Measurements from ENCODE around the gene LILRA1. TPM values are rescaled to one million over a fixed set of nuclear protein-coding genes. Genes with fewer than 3 reads are reported as not detected.
A peak's percentile ranks its signal among the peaks of the same experiment; 100 is the strongest.
"Not testable (repeated sequence)": the region's sequence is repeated elsewhere in the genome, so short reads cannot be mapped to it uniquely, and the experiment has no call there.

LILRA1 gene
- total RNA-seq, 2 experiments from 2014 or later = not detected

DNA sequence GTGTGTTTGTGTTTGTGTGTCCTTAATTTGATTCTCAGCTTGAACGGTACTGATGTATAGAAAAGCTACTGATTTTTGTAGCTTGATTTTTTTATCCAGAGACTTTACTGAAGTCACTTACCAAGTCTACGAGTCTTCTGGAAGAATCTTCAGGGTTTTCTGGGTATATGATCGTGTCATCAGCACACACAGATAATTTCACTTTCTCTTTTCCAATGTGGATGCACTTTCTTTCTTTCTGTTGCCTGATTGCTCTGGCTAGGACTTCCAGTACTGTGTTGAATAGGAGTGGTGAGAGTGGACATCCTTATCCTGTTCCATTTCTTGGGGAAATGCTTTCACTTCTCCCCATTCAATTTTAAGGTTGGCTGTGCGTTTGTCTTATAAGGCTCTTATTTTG, 29.0 kb downstream of the LILRA1 start:
- DNase-seq (no peak), ATAC-seq (ENCODE audit: low read depth) (no peak)
- Mint-ChIP-seq H3K4me3 (no peak overlapping the region), H3K9me3 (no peaks in the 10 kb centered on the region), H3K36me3 (no peaks in the 10 kb centered on the region), H3K27me3 (peaks cover 33% of the 10 kb centered on the region), H3K4me1 (no peaks in the 10 kb centered on the region), H3K27ac (no peak overlapping the region)
- POLR2A ChIA-PET = no interaction called here

DNA sequence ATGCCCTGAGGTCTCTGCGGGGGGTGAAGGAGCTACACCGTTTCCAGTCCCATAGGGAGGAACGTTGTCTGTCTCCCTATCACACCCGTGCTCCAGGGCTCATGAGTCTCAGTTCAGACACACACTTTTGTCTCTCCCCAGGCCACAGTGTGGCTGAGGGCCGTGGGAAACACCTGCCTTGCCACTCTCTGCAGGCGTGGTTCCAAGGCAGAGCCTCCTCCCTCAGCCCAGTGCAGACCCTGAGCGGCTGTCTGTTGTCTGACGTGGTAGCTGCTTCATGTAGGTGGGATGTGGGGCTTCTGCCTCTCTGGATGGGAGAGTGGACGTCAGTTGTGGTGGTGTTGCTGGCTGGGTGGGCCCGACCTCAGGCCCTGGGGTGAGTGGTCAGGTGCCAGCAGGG, 30.8 kb downstream of the LILRA1 start:
- ATAC-seq (ENCODE audit: low read depth); H3K4me3 Mint-ChIP-seq: not testable (repeated sequence)

DNA sequence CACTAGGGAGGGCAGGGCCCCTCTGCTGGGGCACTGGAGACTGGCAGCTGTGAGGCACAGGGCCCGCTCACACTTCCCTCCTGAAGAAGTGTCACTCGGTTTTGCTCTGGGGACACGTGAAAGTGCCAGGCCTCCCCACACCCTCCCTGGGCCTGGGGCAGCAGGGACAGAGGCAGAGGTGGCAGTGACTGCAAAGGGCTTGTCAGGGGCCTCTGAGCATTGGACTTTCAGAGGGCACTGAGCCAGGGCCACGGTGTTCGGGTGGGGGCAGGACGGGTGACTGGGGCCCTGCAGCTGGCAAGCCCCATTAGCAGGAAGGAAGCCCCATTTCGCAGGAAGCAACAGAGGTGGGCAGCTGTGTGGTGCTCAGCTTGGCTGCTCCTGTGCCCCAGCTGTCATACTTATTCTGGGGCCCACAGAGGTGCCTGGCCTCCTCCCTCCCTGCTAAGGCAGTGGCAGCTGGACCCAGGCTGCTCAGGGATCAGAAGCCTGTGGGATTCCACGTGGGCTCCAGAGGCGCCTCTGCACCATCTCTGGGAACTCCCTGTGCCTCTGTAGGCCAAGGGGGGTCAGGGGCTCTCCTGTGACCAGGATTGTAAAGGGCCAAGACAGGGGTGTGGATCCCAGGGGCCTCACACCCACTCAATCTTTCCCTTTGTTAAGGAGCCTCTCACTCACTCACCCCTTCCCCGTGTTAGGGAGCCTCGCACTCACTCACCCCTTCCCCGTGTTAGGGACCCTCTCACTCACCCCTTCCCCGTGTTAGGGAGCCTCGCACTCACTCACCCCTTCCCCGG, 31.7 kb downstream of the LILRA1 start:
- H3K9me3 Mint-ChIP-seq, DNase-seq, H3K4me1 Mint-ChIP-seq, POLR2A ChIA-PET, H3K4me3 Mint-ChIP-seq, H3K27ac Mint-ChIP-seq, H3K36me3 Mint-ChIP-seq: not testable (repeated sequence)
- H3K27me3 Mint-ChIP-seq = peaks cover 30% of the 10 kb centered on the region
- peak; percentile 26 for ATAC-seq (ENCODE audit: low read depth)

More for the DNA sequence above, 30.8 kb downstream of the LILRA1 start:
- H3K9me3 Mint-ChIP-seq, POLR2A ChIA-PET, H3K36me3 Mint-ChIP-seq, H3K27ac Mint-ChIP-seq, H3K4me1 Mint-ChIP-seq, DNase-seq: not testable (repeated sequence)
- peaks cover 29% of the 10 kb centered on the region for H3K27me3 Mint-ChIP-seq

DNA sequence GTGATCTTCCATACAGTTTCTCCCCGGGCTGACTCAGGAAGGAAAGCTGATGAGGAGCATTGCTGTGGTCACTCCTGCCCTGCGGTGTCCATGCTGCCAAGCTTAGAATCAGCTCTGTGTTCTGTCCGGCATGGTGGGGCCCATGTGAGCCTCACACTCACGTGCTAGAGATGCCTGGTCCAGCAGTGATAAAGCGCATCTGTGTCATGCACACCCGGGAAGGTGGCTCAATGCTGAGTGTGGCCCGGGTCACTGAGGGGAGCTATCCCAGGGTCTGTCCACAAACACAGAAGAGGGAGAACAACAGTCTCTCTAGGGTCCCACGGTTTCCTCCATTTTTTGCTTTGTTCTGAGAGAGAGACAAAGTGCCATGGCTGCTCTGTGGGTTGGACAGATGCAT, 33.3 kb downstream of the LILRA1 start:
- Mint-ChIP-seq H3K27ac (no peak overlapping the region), H3K9me3 (no peaks in the 10 kb centered on the region), H3K27me3 (peaks cover 22% of the 10 kb centered on the region), H3K36me3 (no peaks in the 10 kb centered on the region), H3K4me3 (no peak overlapping the region), H3K4me1 (peaks cover 2% of the 10 kb centered on the region)
- no peak for ATAC-seq (ENCODE audit: low read depth)
- POLR2A ChIA-PET = no interaction called here
- no peak for DNase-seq

DNA sequence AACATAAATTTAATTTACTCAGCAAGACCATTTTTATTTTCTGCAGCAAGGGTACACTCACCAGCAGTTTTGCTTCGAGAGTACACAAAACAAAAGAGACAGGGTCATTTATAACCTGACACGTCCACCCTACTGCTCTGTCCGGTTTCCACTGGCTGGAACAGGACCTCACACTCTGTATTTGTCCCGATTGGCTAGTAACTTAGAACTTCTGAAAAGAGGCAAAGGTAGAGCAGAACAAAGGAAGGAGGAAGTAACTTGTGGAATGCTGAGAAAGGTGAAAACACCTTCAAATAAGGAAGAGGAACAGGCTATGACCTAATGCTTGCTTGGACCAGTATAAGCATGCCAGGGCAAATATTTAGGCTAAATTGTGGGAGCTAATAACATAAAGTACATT, 34.5 kb downstream of the LILRA1 start:
- H3K4me3 Mint-ChIP-seq; H3K4me1 Mint-ChIP-seq; ATAC-seq (ENCODE audit: low read depth); H3K27ac Mint-ChIP-seq; H3K9me3 Mint-ChIP-seq; DNase-seq; H3K36me3 Mint-ChIP-seq; POLR2A ChIA-PET: not testable (repeated sequence)
- peaks cover 14% of the 10 kb centered on the region for H3K27me3 Mint-ChIP-seq

DNA sequence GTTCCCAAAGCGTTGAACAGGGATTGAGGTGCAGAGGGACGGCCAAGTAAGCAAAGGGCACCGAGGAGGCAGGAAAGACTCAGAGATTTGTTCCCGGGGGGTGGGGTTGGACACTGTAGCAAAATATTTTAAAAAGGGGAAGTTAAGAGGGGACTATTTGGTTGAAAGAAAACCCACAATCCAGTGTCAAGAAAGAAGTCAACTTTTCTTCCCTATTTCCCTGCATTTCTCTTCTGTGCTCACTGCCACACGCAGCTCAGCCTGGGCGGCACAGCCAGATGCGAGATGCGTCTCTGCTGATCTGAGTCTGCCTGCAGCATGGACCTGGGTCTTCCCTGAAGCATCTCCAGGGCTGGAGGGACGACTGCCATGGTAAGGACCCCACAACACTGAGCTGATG, 36.8 kb downstream of the LILRA1 start, which contains the start of gene LILRB1:
TSS of gene LILRB1 (plus strand) at position 223 of the 400 bp plus-strand sequence. CDS start 590 bp downstream, outside the sequence.
- peak within 1 kb of the TSS; percentile 40 for H3K4me3 Mint-ChIP-seq
- H3K9me3 Mint-ChIP-seq; ATAC-seq (ENCODE audit: low read depth); H3K36me3 Mint-ChIP-seq; H3K27me3 Mint-ChIP-seq; POLR2A ChIA-PET; H3K27ac Mint-ChIP-seq; DNase-seq; H3K4me1 Mint-ChIP-seq: not testable (repeated sequence)

DNA sequence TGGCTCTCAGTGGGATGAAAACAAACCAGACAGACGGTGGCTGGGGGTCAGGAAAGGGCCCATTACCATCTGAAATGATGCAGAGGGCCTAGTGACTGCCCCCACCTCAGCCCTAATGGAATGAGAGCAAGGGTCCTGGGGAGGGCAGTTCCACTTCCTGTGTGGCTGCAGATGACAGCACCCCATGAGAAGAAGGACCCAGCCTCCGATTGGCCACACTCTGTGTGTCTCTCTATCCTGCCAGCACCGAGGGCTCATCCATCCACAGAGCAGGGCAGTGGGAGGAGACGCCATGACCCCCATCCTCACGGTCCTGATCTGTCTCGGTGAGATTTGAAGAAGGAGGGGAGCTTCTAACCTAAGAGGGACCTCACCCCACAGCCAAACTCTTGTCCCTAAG, 37.4 kb downstream of the LILRA1 start:
- H3K4me1 Mint-ChIP-seq = peaks cover 2% of the 10 kb centered on the region
- H3K27me3 Mint-ChIP-seq = peaks cover 6% of the 10 kb centered on the region
- H3K27ac Mint-ChIP-seq = no peak overlapping the region
- ATAC-seq (ENCODE audit: low read depth) (no peak), DNase-seq (no peak)
- H3K36me3 Mint-ChIP-seq = no peaks in the 10 kb centered on the region
- POLR2A ChIA-PET = no interaction called here
- no peaks in the 10 kb centered on the region for H3K9me3 Mint-ChIP-seq
- no peak overlapping the region for H3K4me3 Mint-ChIP-seq

DNA sequence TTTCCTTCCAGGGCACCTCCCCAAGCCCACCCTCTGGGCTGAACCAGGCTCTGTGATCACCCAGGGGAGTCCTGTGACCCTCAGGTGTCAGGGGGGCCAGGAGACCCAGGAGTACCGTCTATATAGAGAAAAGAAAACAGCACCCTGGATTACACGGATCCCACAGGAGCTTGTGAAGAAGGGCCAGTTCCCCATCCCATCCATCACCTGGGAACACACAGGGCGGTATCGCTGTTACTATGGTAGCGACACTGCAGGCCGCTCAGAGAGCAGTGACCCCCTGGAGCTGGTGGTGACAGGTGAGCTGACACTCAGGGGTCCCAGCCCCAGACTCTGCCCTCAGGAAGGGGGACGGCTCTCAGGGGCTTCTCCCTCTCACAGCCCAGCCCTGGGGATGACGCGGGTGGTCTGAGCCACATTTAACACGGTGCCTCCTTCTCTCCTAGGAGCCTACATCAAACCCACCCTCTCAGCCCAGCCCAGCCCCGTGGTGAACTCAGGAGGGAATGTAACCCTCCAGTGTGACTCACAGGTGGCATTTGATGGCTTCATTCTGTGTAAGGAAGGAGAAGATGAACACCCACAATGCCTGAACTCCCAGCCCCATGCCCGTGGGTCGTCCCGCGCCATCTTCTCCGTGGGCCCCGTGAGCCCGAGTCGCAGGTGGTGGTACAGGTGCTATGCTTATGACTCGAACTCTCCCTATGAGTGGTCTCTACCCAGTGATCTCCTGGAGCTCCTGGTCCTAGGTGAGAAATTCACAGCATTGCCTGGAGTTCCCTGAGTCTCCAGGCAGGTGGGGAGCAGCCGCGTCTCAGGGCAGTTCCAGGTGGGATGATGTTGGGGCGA, 38.3 kb downstream of the LILRA1 start:
- DNase-seq; H3K9me3 Mint-ChIP-seq; H3K36me3 Mint-ChIP-seq; ATAC-seq (ENCODE audit: low read depth); POLR2A ChIA-PET; H3K4me3 Mint-ChIP-seq; H3K27ac Mint-ChIP-seq; H3K4me1 Mint-ChIP-seq; H3K27me3 Mint-ChIP-seq: not testable (repeated sequence)

DNA sequence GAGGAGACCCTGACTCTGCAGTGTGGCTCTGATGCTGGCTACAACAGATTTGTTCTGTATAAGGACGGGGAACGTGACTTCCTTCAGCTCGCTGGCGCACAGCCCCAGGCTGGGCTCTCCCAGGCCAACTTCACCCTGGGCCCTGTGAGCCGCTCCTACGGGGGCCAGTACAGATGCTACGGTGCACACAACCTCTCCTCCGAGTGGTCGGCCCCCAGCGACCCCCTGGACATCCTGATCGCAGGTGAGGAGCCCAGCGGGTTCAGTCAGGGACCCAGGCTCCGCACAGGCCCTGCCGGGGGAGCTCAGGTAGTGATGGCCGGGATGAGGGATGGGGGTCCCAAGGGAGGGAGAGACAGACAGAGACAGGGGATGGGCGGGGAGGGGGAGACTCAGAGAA, 39.1 kb downstream of the LILRA1 start:
- H3K27me3 Mint-ChIP-seq; H3K9me3 Mint-ChIP-seq; ATAC-seq (ENCODE audit: low read depth): not testable (repeated sequence)

DNA sequence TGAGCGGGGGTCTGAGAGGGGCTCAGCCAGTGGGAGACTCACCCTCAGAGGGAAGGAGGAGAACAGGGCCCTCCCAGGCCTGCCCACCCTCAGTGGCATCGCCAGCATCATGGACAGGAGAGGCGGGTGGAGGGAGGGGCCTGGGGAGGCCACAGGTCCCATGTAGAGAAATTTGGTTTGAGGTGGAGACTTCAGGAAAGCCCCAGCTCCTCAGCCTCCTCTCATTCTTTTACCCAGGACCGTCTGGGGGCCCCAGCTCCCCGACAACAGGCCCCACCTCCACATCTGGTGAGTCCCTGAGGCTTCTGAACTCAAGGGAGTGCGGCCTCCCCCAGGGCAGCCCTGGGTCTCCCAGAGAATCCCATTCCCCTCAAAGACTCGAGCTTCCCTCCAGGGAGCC, 40.0 kb downstream of the LILRA1 start:
- Mint-ChIP-seq H3K4me3 (no peak overlapping the region), H3K9me3 (no peaks in the 10 kb centered on the region), H3K36me3 (no peaks in the 10 kb centered on the region), H3K27ac (no peak overlapping the region), H3K27me3 (peaks cover 8% of the 10 kb centered on the region), H3K4me1 (peaks cover 2% of the 10 kb centered on the region)
- no peak for DNase-seq
- no peak for ATAC-seq (ENCODE audit: low read depth)
- POLR2A ChIA-PET = no interaction called here

More for the DNA sequence above, 39.1 kb downstream of the LILRA1 start:
- DNase-seq, H3K27ac Mint-ChIP-seq, H3K4me1 Mint-ChIP-seq, H3K4me3 Mint-ChIP-seq, H3K36me3 Mint-ChIP-seq, POLR2A ChIA-PET: not testable (repeated sequence)

DNA sequence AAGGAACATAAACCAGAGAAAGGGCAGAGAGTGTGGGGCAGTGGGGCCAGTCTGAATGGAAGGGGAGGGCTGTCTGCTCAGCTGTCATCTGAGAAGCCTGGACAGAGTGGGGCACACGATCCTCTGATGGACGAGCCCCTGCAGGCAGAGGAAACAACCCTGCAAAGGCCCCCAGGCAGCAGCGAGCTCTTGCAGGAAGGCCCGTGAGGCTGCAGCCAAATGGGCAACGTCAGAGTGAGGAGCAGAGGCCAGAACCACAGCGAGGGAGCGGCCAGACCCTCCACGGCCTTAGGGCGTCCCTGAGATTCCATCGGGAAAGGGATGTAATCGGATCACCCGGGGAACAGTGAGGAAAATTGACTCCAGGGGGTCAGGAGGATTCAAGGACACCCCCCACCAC, 42.6 kb downstream of the LILRA1 start:
- H3K27me3 Mint-ChIP-seq; H3K4me1 Mint-ChIP-seq; H3K9me3 Mint-ChIP-seq; POLR2A ChIA-PET; ATAC-seq (ENCODE audit: low read depth); H3K4me3 Mint-ChIP-seq; H3K27ac Mint-ChIP-seq; H3K36me3 Mint-ChIP-seq; DNase-seq: not testable (repeated sequence)

DNA sequence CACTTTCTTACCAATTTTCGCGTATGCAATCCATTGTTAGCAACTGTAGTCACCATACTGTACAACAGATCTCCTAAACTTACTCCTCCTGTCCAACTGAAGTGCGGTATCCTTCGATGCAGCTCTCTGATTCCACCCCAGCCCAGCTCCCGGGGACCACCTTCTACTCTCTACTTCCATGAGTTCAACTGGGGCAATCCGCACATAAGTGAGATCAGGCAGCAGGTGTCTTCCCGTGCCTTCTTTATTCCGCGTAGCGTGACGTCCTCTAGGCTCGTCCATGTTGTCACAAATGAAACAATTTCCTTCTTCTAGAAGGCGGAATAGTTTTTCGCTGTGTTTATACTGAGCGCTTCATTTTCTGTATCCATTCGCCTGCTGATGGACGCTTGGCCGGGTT, 45.3 kb downstream of the LILRA1 start:
- H3K4me3 Mint-ChIP-seq = no peak overlapping the region
- POLR2A ChIA-PET = no interaction called here
- ATAC-seq (ENCODE audit: low read depth) = no peak

DNA sequence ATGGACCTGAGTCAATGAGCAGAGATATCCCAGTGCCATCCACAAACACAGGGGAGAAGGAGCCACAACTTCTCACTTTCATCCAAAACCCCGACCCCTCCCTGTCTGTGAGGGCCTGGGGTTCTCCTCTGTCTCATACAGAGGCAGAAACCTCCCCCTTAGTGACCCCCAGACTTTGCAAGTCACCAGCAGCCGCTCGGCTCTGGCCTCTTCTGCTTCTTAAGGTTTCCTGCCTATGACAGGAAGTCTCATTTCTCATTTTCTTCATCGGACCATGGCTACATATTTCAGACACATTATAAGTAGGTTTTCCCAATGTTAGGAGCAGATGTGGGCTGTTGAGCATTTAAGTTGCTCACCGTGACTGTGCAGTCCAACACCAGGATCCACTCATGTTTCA, 49.5 kb downstream of the LILRA1 start:
- H3K4me1 Mint-ChIP-seq; ATAC-seq (ENCODE audit: low read depth); POLR2A ChIA-PET; H3K27ac Mint-ChIP-seq; H3K36me3 Mint-ChIP-seq; H3K4me3 Mint-ChIP-seq; DNase-seq; H3K9me3 Mint-ChIP-seq: not testable (repeated sequence)
- peaks cover 21% of the 10 kb centered on the region for H3K27me3 Mint-ChIP-seq

More for the DNA sequence above, 45.3 kb downstream of the LILRA1 start:
- DNase-seq = no peak
- Mint-ChIP-seq H3K36me3 (no peaks in the 10 kb centered on the region), H3K27ac (no peak overlapping the region), H3K27me3 (peaks cover 21% of the 10 kb centered on the region), H3K9me3 (no peaks in the 10 kb centered on the region), H3K4me1 (no peaks in the 10 kb centered on the region)

DNA sequence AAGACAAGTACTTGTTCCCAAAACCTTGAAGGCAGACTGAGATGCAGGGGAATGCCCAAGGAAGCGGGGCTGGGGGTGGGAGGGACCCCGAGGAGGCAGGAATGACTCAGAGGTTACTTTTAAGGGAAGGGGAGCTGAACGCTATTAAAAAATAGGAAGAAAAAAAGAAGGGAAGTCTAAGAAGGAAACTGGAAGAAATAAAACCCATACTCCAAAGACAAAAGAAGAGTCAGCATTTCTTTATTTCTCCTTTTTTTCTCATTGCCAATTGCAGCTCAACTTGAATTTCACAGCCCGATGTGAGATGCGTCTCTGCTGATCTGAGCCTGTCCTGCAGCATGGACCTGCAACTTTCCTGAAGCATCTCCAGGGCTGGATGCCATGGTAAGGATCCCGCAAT, 50.2 kb downstream of the LILRA1 start:
- POLR2A ChIA-PET; H3K4me1 Mint-ChIP-seq; DNase-seq; H3K4me3 Mint-ChIP-seq; ATAC-seq (ENCODE audit: low read depth); H3K9me3 Mint-ChIP-seq; H3K36me3 Mint-ChIP-seq; H3K27ac Mint-ChIP-seq: not testable (repeated sequence)
- H3K27me3 Mint-ChIP-seq = peaks cover 25% of the 10 kb centered on the region
